ENCODE data around the gene RNPEP. TPM values are rescaled to one million over a fixed set of nuclear protein-coding genes. Genes with fewer than 3 reads are reported as not detected.
"Not testable (repeated sequence)": the region's sequence is repeated elsewhere in the genome, so short reads cannot be mapped to it uniquely, and the experiment has no call there.

Gene RNPEP
- total RNA-seq, 3 donors from 2014 or later, result 43.0 to 66.7 (median 57.4) TPM

DNA sequence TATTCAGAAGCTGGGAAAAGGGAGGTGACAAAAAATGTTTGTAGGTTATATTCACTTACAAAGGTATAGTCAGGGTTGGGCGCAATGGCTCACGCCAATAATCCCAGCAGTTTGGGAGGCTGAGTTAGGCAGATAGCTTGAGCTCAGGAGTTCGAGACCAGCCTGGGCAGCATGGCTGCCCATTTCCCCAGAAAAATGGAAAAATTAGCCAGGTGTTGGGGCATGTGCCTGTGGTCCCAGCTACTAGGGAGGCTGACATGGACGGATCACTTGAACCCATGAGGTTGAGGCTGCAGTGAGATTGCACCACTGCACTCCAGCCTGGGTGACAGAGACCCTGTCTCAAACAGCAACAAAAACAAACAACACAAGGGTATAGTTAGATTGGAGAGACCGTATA lies 24.1 kb upstream of the RNPEP start:
- no peak for DNase-seq (ENCODE audit: low spot score in 2 of 2)
- intact Hi-C loops (cut with DNase I; ENCODE audit: low total_unique reads), result loop anchor here (10.0 kb wide), 1 partner anchor 944 kb away; no protein-coding TSS in a partner anchor
- no peak for TF ChIP-seq POLR2A (IDR thresholded peaks at IDR 0.05)
- TF ChIP-seq, protein P1, sequence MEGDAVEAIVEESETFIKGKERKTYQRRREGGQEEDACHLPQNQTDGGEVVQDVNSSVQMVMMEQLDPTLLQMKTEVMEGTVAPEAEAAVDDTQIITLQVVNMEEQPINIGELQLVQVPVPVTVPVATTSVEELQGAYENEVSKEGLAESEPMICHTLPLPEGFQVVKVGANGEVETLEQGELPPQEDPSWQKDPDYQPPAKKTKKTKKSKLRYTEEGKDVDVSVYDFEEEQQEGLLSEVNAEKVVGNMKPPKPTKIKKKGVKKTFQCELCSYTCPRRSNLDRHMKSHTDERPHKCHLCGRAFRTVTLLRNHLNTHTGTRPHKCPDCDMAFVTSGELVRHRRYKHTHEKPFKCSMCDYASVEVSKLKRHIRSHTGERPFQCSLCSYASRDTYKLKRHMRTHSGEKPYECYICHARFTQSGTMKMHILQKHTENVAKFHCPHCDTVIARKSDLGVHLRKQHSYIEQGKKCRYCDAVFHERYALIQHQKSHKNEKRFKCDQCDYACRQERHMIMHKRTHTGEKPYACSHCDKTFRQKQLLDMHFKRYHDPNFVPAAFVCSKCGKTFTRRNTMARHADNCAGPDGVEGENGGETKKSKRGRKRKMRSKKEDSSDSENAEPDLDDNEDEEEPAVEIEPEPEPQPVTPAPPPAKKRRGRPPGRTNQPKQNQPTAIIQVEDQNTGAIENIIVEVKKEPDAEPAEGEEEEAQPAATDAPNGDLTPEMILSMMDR (IDR thresholded peaks at IDR 0.05), result no peak
- no peak for TF ChIP-seq POLR2AphosphoS5 (IDR thresholded peaks at IDR 0.05)
- H3K9me3 ChIP-seq, result no peaks in the 10 kb centered on the region
- peaks cover 0 to 6% of the 10 kb centered on the region in 2 donors for H3K4me1 ChIP-seq
- no peak overlapping the region for H3K4me3 ChIP-seq
- H3K27me3 ChIP-seq, result no peaks in the 10 kb centered on the region
- H3K27ac ChIP-seq, result no peak overlapping the region
- no peaks in the 10 kb centered on the region for H3K36me3 ChIP-seq

DNA sequence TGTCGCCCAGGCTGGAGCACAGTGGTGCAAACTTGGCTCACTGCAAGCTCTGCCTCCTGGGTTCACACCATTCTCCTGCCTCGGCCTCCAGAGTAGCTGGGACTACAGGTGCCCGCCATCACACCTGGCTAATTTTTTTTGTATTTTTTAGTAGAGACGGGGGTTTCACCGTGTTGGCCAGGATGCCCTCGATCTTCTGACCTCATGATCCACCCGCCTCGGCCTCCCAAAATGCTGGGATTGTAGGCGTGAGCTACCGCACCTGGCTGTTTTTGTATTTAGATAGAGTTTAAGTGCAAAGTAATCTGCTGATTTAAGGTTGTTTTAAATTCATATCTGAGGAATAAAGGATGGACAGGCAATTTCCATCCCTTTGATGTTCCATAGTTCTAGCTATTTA lies 20.1 kb upstream of the RNPEP start:
- H3K4me1 ChIP-seq; H3K27me3 ChIP-seq; DNase-seq (ENCODE audit: low spot score in 2 of 2); H3K9me3 ChIP-seq; H3K4me3 ChIP-seq; H3K36me3 ChIP-seq; H3K27ac ChIP-seq; intact Hi-C loops (cut with DNase I; ENCODE audit: low total_unique reads): not testable (repeated sequence)

DNA sequence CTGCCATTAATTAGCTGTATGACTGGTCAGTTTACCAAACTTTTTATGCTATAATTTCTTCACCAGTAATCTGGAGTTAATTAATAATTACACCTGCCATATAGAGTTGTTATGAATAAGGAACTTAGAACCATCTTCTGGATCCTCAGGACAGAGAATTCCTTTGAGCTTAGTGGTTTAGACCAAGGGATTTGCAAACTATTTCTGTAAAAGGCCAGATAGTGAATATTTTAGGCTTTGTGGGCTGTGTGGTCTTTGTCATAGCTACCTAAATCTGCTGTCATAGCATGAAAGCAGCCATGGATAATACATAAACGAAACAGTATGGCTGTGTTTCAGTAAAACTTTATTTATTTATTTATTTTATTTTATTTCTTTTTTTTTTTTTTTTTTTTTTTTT lies 18.2 kb upstream of the RNPEP start:
- H3K4me1 ChIP-seq, result no peaks in the 10 kb centered on the region
- intact Hi-C loops (cut with DNase I; ENCODE audit: low total_unique reads), result no loop called here
- DNase-seq (ENCODE audit: low spot score in 2 of 2), result no peak
- TF ChIP-seq, protein P1 (IDR thresholded peaks at IDR 0.05), result no peak
- TF ChIP-seq POLR2AphosphoS5 (IDR thresholded peaks at IDR 0.05) (no peak), POLR2A (IDR thresholded peaks at IDR 0.05) (no peak)
- no peaks in the 10 kb centered on the region for H3K9me3 ChIP-seq
- H3K27me3 ChIP-seq, result no peaks in the 10 kb centered on the region
- no peaks in the 10 kb centered on the region for H3K36me3 ChIP-seq
- no peak overlapping the region for H3K4me3 ChIP-seq
- H3K27ac ChIP-seq, result no peak overlapping the region

DNA sequence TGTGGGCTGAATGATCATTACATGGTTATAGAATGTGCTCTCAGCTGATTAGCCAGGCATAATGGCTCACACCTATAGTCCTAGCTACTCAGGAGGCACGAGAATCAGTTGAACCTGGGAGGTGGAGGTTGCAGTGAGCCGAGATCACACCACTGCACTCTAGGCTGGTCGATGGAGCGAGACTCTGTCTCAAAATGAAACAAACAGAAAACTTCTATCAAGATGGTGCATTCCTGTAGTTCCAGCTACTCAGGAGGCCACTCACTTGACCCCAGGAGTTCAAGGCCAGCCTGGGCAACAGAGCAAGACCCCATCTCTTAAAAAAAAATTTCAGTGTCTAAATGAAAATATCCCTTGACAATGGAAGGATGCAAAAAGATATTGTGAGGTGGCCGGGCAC lies 16.3 kb upstream of the RNPEP start:
- TF ChIP-seq POLR2A (IDR thresholded peaks at IDR 0.05), result no peak
- no peak for TF ChIP-seq POLR2AphosphoS5 (IDR thresholded peaks at IDR 0.05)
- TF ChIP-seq, protein P1 (IDR thresholded peaks at IDR 0.05), result no peak

DNA sequence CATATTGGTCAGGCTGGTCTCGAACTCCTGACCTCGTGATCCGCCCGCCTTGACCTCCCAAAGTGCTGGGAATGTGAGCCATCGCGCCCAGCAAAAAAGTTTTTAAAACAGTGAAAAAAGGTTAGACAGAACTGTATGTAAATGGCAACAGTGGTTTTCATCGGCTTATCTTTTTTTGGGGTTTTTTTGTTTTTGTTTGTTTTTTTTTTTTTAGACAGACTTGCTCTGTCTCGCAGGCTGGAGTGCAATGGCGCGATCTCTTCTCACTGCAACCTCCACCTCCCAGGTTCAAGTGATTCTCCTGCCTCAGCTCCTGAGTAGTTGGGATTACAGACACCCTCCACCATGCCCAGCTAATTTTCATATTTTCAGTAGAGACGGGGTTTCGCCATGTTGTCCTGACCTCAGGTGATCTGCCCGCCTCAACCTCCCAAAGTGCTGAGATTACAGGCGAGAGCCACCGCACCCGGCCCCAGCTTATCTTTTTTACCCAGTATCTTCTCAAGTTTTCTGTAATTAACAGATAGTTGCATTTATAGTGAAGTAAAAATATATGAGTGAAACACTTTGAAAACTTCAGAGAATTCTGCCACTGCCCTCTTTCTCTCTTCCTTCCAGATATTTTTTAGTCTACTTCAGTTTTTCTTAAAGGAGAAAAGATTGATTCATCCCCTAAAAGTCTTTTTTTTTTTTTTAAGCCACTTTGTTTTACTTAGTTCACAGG lies 14.1 kb upstream of the RNPEP start:
- TF ChIP-seq, protein P1 (IDR thresholded peaks at IDR 0.05), result no peak
- TF ChIP-seq POLR2A (IDR thresholded peaks at IDR 0.05), result no peak
- TF ChIP-seq POLR2AphosphoS5 (IDR thresholded peaks at IDR 0.05), result no peak
- H3K9me3 ChIP-seq, result no peaks in the 10 kb centered on the region
- H3K4me3 ChIP-seq, result no peak overlapping the region
- peak in 1 of 2 donors; percentile 12 for DNase-seq (ENCODE audit: low spot score in 2 of 2)
- intact Hi-C loops (cut with DNase I; ENCODE audit: low total_unique reads), result no loop called here
- no peaks in the 10 kb centered on the region for H3K4me1 ChIP-seq
- no peak overlapping the region for H3K27ac ChIP-seq
- H3K27me3 ChIP-seq, result no peaks in the 10 kb centered on the region
- H3K36me3 ChIP-seq, result no peaks in the 10 kb centered on the region

More for the DNA sequence above, 16.3 kb upstream of the RNPEP start:
- no peaks in the 10 kb centered on the region for H3K27me3 ChIP-seq
- H3K27ac ChIP-seq, result no peak overlapping the region
- intact Hi-C loops (cut with DNase I; ENCODE audit: low total_unique reads), result no loop called here
- H3K4me1 ChIP-seq, result no peaks in the 10 kb centered on the region
- no peak overlapping the region for H3K4me3 ChIP-seq
- no peaks in the 10 kb centered on the region for H3K9me3 ChIP-seq
- no peaks in the 10 kb centered on the region for H3K36me3 ChIP-seq
- DNase-seq (ENCODE audit: low spot score in 2 of 2), result peak in 1 of 2 donors; percentile 1

Measured in breast epithelium (tissue), 4 donors.